Activated T-cell treated with anti-CD3 and anti-CD28 coated beads, Interleukin-2, amount 50 U/mL, for 24 hours (primary cell): ENCODE measurements around the gene N4BP3.

Experiments used
- DNase-seq: peaks from one replicate; pipeline ENCODE4 v3.0.0-alpha.2; 2020
- H3K27ac Mint-ChIP-seq: 2 replicates; pipeline ENCODE4 v1.8.0; 2020; ENCODE audit warnings: mild to moderate bottlenecking, mixed read lengths
- H3K27me3 Mint-ChIP-seq: 2 replicates; pipeline ENCODE4 v1.8.0; 2020; ENCODE audit warnings: mixed read lengths
- H3K36me3 Mint-ChIP-seq: 2 replicates; pipeline ENCODE4 v1.8.0; 2020; ENCODE audit warnings: low read depth, mixed read lengths
- H3K4me1 Mint-ChIP-seq: 2 replicates; pipeline ENCODE4 v1.8.0; 2020; ENCODE audit warnings: low read depth, mixed read lengths
- H3K4me3 Mint-ChIP-seq: 2 replicates; pipeline ENCODE4 v1.8.0; 2020; ENCODE audit warnings: mild to moderate bottlenecking, moderate library complexity, mixed read lengths
- H3K9me3 Mint-ChIP-seq: 2 replicates; pipeline ENCODE4 v1.8.0; 2020; ENCODE audit warnings: mixed read lengths

The N4BP3 gene

DNA sequence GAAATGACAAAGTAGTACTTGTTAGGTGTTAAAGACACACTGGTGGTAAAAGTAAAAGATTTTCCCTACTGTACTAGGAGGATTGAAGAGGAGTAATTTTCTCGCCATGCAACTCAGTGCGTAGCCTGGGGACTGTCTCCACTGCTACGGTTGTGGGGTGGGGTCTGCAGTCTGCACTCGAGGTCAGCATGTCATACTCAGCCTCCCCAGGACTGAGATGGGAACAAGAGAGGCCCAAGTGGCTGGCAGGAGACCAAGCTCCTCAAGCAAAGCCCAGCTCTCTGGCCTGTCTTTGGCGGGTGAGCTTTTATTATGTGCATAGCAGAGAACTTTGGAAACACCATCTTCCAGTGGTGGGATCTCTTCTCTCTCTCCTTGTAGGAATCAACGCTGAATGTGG lies 29.9 kb downstream of the N4BP3 start:
- Mint-ChIP-seq H3K4me1 (peaks cover 23% of the 10 kb centered on the region), H3K27ac (no peak overlapping the region), H3K36me3 (peaks cover 91% of the 10 kb centered on the region), H3K9me3 (no peaks in the 10 kb centered on the region), H3K27me3 (no peaks in the 10 kb centered on the region), H3K4me3 (no peak overlapping the region)
- DNase-seq: no peak

- Mint-ChIP-seq H3K9me3 (no peaks in the 10 kb centered on the region), H3K4me3 (no peak overlapping the region), H3K27ac (peak overlapping the region; percentile 60), H3K36me3 (peaks cover 92% of the 10 kb centered on the region), H3K27me3 (no peaks in the 10 kb centered on the region), H3K4me1 (peaks cover 28% of the 10 kb centered on the region)
- no peak for DNase-seq
These were observed 30.6 kb downstream of the N4BP3 start for GRCh38 chr5:178143901-178144300.

DNA sequence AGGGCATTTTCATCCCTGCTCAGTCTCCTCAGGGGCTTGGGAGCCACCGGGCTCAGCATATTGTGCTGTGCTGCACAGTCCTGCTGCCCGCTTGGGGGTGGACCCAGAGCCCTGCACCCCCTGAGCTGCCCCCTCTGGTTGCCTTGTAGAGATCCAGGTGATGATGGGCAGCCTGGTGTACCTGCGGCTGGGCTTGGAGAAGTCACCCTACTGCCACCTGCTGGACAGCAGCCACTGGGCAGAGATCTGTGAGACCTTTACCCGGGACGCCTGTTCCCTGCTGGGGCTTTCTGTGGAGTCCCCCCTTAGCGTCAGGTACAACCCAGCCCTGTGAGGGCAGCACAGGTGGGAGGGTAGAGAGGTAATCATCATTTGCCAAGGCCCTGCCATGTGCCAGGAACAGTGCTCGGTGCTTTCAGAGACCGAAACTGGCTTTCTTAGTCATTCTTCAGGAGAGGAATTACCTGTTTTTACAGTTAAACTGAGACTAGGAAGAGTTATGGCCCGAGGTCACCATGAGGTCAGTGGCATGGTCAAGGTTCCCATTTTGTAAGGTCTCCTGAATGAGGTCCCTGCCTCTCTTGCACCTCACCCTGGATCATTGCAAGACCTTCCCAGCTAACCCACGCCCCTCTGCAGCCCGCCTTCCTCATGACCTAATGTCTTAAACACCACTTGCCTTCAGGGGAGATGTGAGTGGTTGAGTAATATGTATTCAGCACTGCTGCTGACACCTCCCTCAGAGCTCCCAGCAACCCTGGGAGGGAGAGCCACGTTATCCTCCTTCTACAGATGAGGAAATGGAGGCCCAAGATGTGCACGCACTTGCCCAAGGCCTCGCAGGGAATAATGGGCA lies 32.9 kb downstream of the N4BP3 start:
- peaks cover 95% of the 10 kb centered on the region for H3K36me3 Mint-ChIP-seq
- peak; percentile 79 for DNase-seq
- peak overlapping the region; percentile 75 for H3K27ac Mint-ChIP-seq
- no peaks in the 10 kb centered on the region for H3K27me3 Mint-ChIP-seq
- peaks cover 49% of the 10 kb centered on the region for H3K4me1 Mint-ChIP-seq
- H3K4me3 Mint-ChIP-seq: no peak overlapping the region
- no peaks in the 10 kb centered on the region for H3K9me3 Mint-ChIP-seq

GRCh38 chr5:178147406-178147805 lies 34.1 kb downstream of the N4BP3 start:
- no peak for DNase-seq
- Mint-ChIP-seq H3K4me3 (no peak overlapping the region), H3K36me3 (peaks cover 95% of the 10 kb centered on the region), H3K27ac (peak overlapping the region; percentile 75), H3K4me1 (peaks cover 60% of the 10 kb centered on the region), H3K9me3 (no peaks in the 10 kb centered on the region), H3K27me3 (no peaks in the 10 kb centered on the region)

DNA sequence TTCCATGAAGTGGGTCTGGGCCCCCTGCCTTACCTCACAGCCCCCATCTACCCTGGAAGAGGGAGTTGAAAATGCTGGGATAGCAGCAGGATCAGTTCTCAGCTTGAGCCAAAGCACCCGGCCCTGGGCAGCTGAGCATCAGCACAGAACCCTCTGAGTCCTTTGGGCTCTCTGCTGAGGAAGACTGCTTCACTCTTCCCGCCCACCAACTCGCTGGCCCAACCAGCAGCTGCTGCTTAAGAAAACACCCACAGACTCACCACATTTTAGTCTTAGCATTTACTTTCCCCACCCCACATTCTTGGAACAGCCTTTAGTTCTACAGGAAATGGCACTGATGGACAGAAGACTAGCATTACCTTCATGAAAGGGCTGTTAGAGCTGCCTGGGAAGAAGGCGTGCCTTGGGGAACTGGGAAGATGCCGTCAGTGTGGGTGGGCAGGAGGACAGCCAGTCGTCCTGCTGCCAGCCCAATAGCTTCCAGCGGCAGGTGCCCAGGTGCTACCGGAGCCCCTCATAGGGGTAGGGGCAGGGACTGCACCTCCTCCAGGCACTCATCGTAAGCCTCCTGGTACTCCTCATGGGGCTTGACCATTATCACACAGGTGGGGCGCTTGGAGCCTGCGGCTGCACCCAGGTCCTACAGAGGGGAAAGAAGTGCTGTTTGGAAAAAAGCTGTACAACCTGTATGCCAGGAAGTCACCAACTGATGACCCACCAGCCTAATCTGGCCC lies 36.0 kb downstream of the N4BP3 start:
- peaks cover 89% of the 10 kb centered on the region for H3K36me3 Mint-ChIP-seq
- no peaks in the 10 kb centered on the region for H3K27me3 Mint-ChIP-seq
- H3K9me3 Mint-ChIP-seq: no peaks in the 10 kb centered on the region
- peak overlapping the region; percentile 95 for H3K27ac Mint-ChIP-seq
- peak overlapping the region; percentile 45 for H3K4me3 Mint-ChIP-seq
- peaks cover 68% of the 10 kb centered on the region for H3K4me1 Mint-ChIP-seq
- DNase-seq: no peak

DNA sequence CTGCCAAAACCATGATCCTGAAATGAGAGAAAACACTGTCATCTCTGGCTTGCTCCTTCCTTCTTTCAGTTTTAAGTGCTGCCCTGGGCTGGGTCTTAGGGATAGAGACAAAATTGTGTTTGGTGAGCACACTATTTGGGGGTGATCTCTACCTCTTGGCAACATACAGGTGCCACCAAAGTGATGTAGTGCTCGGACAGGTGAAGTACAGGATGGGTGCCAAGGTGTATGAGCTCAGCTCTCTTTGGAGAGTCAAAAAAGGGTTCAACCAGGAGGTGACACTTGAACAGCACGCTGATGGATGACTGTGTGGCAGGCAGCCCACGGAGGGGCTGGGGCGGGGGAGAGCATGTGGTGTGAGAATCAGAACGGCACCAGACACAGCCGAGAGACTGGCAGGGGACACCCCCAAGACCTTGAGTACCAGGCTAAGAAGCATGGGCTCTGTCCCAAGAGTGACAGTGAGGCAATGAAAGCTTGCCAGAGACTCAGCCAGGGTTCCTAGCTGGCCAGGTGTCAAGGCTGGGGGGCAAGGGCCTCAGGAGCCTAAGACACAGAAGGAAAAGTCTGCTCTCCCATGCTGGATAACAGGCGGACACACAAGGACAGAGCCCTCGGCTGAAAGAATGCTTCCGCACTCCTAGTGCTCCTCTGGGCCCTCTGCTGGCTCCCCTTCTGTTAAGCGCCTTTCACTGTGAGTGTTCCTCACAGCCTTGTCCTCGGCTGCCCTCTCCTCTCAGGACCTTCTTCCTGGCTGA lies 37.8 kb downstream of the N4BP3 start:
- Mint-ChIP-seq H3K36me3 (peaks cover 76% of the 10 kb centered on the region), H3K27ac (peak overlapping the region; percentile 95), H3K4me3 (peak overlapping the region; percentile 97), H3K27me3 (no peaks in the 10 kb centered on the region), H3K4me1 (peaks cover 69% of the 10 kb centered on the region), H3K9me3 (no peaks in the 10 kb centered on the region)
- no peak for DNase-seq

- H3K27me3 Mint-ChIP-seq: no peaks in the 10 kb centered on the region
- peak overlapping the region; percentile 95 for H3K27ac Mint-ChIP-seq
- H3K36me3 Mint-ChIP-seq: peaks cover 60% of the 10 kb centered on the region
- no peak for DNase-seq
- peaks cover 56% of the 10 kb centered on the region for H3K4me1 Mint-ChIP-seq
- H3K9me3 Mint-ChIP-seq: no peaks in the 10 kb centered on the region
- H3K4me3 Mint-ChIP-seq: peak overlapping the region; percentile 97
These were observed 39.4 kb downstream of the N4BP3 start for GRCh38 chr5:178152491-178153444.

DNA sequence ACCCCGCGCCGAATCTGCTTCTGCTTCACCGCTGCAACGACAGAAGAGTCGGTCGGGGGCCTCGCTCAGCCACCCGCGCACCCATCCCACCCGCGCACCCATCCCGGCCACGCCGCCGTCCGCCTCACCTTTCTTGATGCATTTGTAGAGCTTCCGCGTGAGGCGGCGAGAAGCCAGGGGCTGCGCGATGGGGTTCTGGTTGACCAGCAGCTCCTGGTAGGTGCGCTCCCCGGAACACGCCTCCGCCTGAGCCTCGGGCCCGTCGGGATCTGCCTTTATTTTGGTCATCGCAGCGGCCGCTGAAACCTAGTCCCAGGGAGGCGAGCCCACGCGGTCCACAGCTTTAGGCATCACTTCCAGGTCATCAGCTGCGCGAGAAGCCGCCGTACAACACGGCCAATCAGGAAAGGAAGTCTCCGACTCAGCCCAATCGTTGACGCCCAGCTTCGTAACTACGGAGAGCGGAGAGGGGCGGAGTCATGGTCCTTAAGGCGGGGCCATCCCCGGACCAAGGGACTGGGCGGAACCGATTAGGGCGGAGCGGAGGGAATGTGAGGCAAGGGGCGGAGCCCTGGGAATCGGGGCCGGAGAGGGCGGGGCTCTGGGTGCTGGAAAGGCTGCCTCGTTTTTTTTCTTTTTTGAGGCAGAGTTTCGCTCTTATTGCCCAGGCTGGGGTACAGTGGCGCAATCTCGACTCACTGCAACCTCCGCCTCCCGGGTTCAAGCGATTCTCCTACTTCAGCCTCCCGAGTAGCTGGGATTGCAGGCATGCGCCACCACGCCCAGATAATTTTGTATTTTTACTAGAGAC lies 40.4 kb downstream of the N4BP3 start, which contains the start of gene NHP2:
Gene NHP2, minus strand, starts transcription at position 356 of the 811 bp plus-strand sequence. Its CDS starts 68 bp downstream, at position 288.
- DNase-seq: peak; percentile 99
- peak within 1 kb of the TSS; percentile 97 for H3K4me3 Mint-ChIP-seq
- no peaks in the 10 kb centered on the region for H3K27me3 Mint-ChIP-seq
- peaks cover 50% of the 10 kb centered on the region for H3K36me3 Mint-ChIP-seq
- peaks cover 51% of the 10 kb centered on the region for H3K4me1 Mint-ChIP-seq
- no peaks in the 10 kb centered on the region for H3K9me3 Mint-ChIP-seq
- H3K27ac Mint-ChIP-seq: peak within 1 kb of the TSS; percentile 95

DNA sequence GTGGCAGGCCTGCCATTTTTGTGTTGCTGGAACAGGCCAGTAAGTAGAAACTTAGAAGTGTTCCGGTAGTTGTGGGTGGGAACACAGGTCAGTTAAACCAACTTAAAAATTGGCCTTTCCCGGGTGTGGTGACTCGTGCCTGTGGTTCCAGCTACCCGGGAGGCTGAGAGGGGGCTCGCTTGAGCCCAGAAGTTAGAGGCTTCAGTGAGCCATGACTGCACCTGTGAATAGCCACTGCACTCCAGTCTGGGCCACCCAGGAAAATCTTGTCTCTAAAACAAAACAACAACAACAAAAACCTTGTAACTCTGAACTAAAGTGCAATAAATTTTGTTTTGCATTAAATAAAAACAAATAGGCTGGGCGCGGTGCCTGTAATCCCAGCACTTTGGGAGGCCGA lies 41.7 kb downstream of the N4BP3 start:
- Mint-ChIP-seq H3K4me1 (peaks cover 38% of the 10 kb centered on the region), H3K27ac (no peak overlapping the region), H3K36me3 (peaks cover 37% of the 10 kb centered on the region), H3K27me3 (no peaks in the 10 kb centered on the region), H3K4me3 (no peak overlapping the region), H3K9me3 (no peaks in the 10 kb centered on the region)
- DNase-seq: no peak

- Mint-ChIP-seq H3K36me3 (no peaks in the 10 kb centered on the region), H3K27ac (no peak overlapping the region), H3K4me1 (peaks cover 7% of the 10 kb centered on the region), H3K4me3 (no peak overlapping the region), H3K9me3 (no peaks in the 10 kb centered on the region), H3K27me3 (peaks cover 27% of the 10 kb centered on the region)
- DNase-seq: no peak
These were observed 46.8 kb downstream of the N4BP3 start for GRCh38 chr5:178160176-178160575.

DNA sequence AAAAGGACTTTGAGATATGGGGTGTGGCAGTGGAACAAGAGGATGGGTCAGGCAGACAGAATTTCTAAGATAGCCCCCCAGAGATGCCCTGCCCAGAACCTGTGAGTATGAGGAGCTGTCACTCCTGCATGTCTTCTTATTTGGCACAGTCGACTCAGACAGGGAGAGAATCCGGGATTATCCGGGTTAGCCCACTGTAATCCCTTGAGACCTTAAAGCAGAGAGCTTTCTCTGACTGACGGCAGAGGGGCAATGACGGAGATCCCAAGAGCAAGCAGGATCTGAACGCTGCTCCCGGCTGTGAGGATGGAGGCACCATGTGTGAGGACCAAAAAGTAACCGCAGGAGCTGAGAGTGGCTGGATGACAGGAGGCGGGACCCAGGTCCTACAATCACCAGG lies 49.1 kb downstream of the N4BP3 start:
- no peak for DNase-seq
- Mint-ChIP-seq H3K9me3 (no peaks in the 10 kb centered on the region), H3K4me3 (no peak overlapping the region), H3K27ac (no peak overlapping the region), H3K4me1 (peaks cover 7% of the 10 kb centered on the region), H3K27me3 (peaks cover 29% of the 10 kb centered on the region), H3K36me3 (no peaks in the 10 kb centered on the region)

GRCh38 chr5:178163772-178164735 lies 50.7 kb downstream of the N4BP3 start:
- Mint-ChIP-seq H3K4me3 (peak overlapping the region; percentile 41), H3K9me3 (no peaks in the 10 kb centered on the region), H3K36me3 (no peaks in the 10 kb centered on the region), H3K4me1 (peaks cover 7% of the 10 kb centered on the region), H3K27me3 (peaks cover 29% of the 10 kb centered on the region), H3K27ac (no peak overlapping the region)
- DNase-seq: peak; percentile 98
